H1 (cell line): ENCODE data around the gene LSM14B. TPM values are rescaled to one million over a fixed set of nuclear protein-coding genes. Genes with fewer than 3 reads are reported as not detected.

Experiments
- CTCF ChIA-PET: fragments of 300-600 bp; sonication (Branson Sonifier 250); formaldehyde crosslinking; loops from one replicate; lab custom pipeline; 2021; ENCODE audit not compliant: partially characterized antibody; lab: Charles Lee
- POLR2A ChIA-PET: fragments of 300-600 bp; sonication (Branson Sonifier 250); formaldehyde crosslinking; loops from one replicate; lab custom pipeline; 2021; ENCODE audit warnings: inconsistent platforms; ENCODE audit not compliant: partially characterized antibody; lab: Charles Lee
- DNase-seq, 2 experiments: peaks; one replicate each; pipeline versions ENCODE4 v3.0.0 to v3.0.0-alpha.2; 2010 to 2022; ENCODE audit warnings: low spot score in 2 of 2, low read depth in 1 of 2, mixed read lengths in 1 of 2
- FAIRE-seq: peaks from 2 replicates; lab custom pipeline; 2011; peaks lifted over from hg19 to GRCh38; lab: Jason Lieb, UNC
- H2AFZ ChIP-seq: 2 replicates; pipeline ENCODE4 v1.8.1; 2012; ENCODE audit warnings: low read length, inconsistent platforms
- H2AK5ac ChIP-seq: 2 replicates; pipeline ENCODE4 v1.6.1; 2013; ENCODE audit warnings: low read depth, low read length
- H2BK120ac ChIP-seq: replicated peaks from 2 replicates; pipeline ENCODE3; 2013; ENCODE audit warnings: low read depth, low read length, inconsistent platforms
- H2BK12ac ChIP-seq: 2 replicates; pipeline ENCODE4 v1.6.1; 2013; ENCODE audit warnings: low read depth, low read length
- H2BK15ac ChIP-seq: 2 replicates; pipeline ENCODE4 v1.6.1; 2013; ENCODE audit warnings: low read length
- H2BK20ac ChIP-seq: 2 replicates; pipeline ENCODE4 v1.6.1; 2013; ENCODE audit warnings: low read length
- H2BK5ac ChIP-seq: 2 replicates; pipeline ENCODE4 v1.6.1; 2013; ENCODE audit warnings: low read depth, low read length
- H3K14ac ChIP-seq: 2 replicates; pipeline ENCODE4 v1.6.1; 2013; ENCODE audit warnings: inconsistent platforms; ENCODE audit not compliant: insufficient read length
- H3K18ac ChIP-seq: 2 replicates; pipeline ENCODE4 v1.6.1; 2013; ENCODE audit warnings: low read length; ENCODE audit errors: extremely low read depth
- H3K23ac ChIP-seq: 2 replicates; pipeline ENCODE4 v1.6.1; 2013; ENCODE audit warnings: inconsistent platforms; ENCODE audit not compliant: insufficient read length
- H3K23me2 ChIP-seq: 2 replicates; pipeline ENCODE4 v1.6.1; 2013; ENCODE audit warnings: low read depth, low read length
- H3K27ac ChIP-seq: 2 replicates; pipeline ENCODE4 v1.6.1; 2011; ENCODE audit warnings: low read depth, low read length, inconsistent platforms
- H3K27me3 ChIP-seq, 4 experiments: replicated peaks in 1 of 4; 1 replicate in 1 of 4; 2 replicates in 3 of 4; pipeline versions ENCODE4 v1.6.1 to v1.8.1; 2011 to 2013; ENCODE audit warnings: low read length in 3 of 4, mild to moderate bottlenecking in 3 of 4, inconsistent platforms in 2 of 4, mixed read lengths in 2 of 4, moderate library complexity in 1 of 4; ENCODE audit not compliant: control insufficient read depth in 3 of 4, insufficient read depth in 3 of 4; ENCODE audit errors: extremely low read depth in 1 of 4
- H3K36me3 ChIP-seq, 4 experiments: 2 replicates each; pipeline versions ENCODE4 v1.6.1 to v1.8.1; 2011 to 2013; ENCODE audit warnings: mild to moderate bottlenecking in 4 of 4, low read length in 3 of 4, moderate library complexity in 2 of 4, control low read depth in 1 of 4, inconsistent platforms in 1 of 4; ENCODE audit not compliant: insufficient read depth in 4 of 4, control insufficient read depth in 2 of 4
- H3K4ac ChIP-seq: replicated peaks from 2 replicates; pipeline ENCODE3; 2013; ENCODE audit warnings: low read length, low read depth, mixed read lengths, inconsistent platforms; ENCODE audit not compliant: insufficient read length
- H3K4me1 ChIP-seq, 4 experiments: replicated peaks in 1 of 4; 1 replicate in 1 of 4; 2 replicates in 3 of 4; pipeline versions ENCODE4 v1.6.1 to v1.8.1; 2011 to 2013; ENCODE audit warnings: low read length in 3 of 4, inconsistent platforms in 2 of 4, mixed read lengths in 1 of 4; ENCODE audit not compliant: insufficient read depth in 4 of 4, control insufficient read depth in 3 of 4
- H3K4me2 ChIP-seq, 2 experiments: 2 replicates each; pipeline versions ENCODE4 v1.6.1 to v1.8.1; 2011 to 2013; ENCODE audit warnings: low read depth in 2 of 2, low read length in 2 of 2, control low read depth in 1 of 2, inconsistent platforms in 1 of 2, mild to moderate bottlenecking in 1 of 2; ENCODE audit not compliant: insufficient read depth in 1 of 2
- H3K4me3 ChIP-seq, 4 experiments: fragments of 200-600, 300-600 bp in 1 of 4; sonication (generic), shearing (Covaris generic), sonication (Bioruptor Twin) in 1 of 4; 2 replicates each; pipeline versions ENCODE4 v1.5.1 to v1.8.1; 2011 to 2016; ENCODE audit warnings: low read length in 4 of 4, low read depth in 3 of 4, control low read depth in 2 of 4, inconsistent platforms in 2 of 4, mild to moderate bottlenecking in 2 of 4, mixed read lengths in 1 of 4, moderate library complexity in 1 of 4; ENCODE audit not compliant: insufficient read depth in 2 of 4; ENCODE audit errors: extremely low read depth in 1 of 4
- H3K56ac ChIP-seq: replicated peaks from 2 replicates; pipeline ENCODE3; 2013; ENCODE audit warnings: low read depth, mild to moderate bottlenecking, mixed read lengths, low read length, inconsistent platforms; ENCODE audit not compliant: insufficient read length
- H3K79me1 ChIP-seq: 2 replicates; pipeline ENCODE4 v1.6.1; 2013; ENCODE audit warnings: low read depth, low read length, control low read depth
- H3K79me2 ChIP-seq, 2 experiments: 2 replicates each; pipeline versions ENCODE4 v1.6.1 to v1.8.1; 2012 to 2013; ENCODE audit warnings: low read length in 2 of 2, mild to moderate bottlenecking in 2 of 2, inconsistent platforms in 1 of 2; ENCODE audit not compliant: insufficient read depth in 2 of 2, control insufficient read depth in 1 of 2
- H3K9ac ChIP-seq, 4 experiments: replicated peaks in 1 of 4; 1 replicate in 1 of 4; 2 replicates in 3 of 4; pipeline versions ENCODE4 v1.6.1 to v1.8.1; 2011 to 2013; ENCODE audit warnings: low read depth in 3 of 4, low read length in 3 of 4, control low read depth in 2 of 4, mild to moderate bottlenecking in 2 of 4, moderate library complexity in 2 of 4, inconsistent platforms in 1 of 4; ENCODE audit errors: extremely low read depth in 1 of 4
- H3K9me3 ChIP-seq, 2 experiments: 2 replicates each; pipeline versions ENCODE4 v1.6.1 to v1.8.1; 2012 to 2013; ENCODE audit warnings: mild to moderate bottlenecking in 2 of 2, moderate library complexity in 2 of 2, control low read depth in 1 of 2, inconsistent platforms in 1 of 2, low read depth in 1 of 2, low read length in 1 of 2, mixed read lengths in 1 of 2; ENCODE audit not compliant: insufficient read depth in 2 of 2
- H4K20me1 ChIP-seq, 2 experiments: replicated peaks in 1 of 2; 2 replicates each; pipeline versions ENCODE3 to v1.8.1; 2011 to 2013; ENCODE audit warnings: inconsistent platforms in 2 of 2, low read length in 2 of 2, mild to moderate bottlenecking in 1 of 2; ENCODE audit not compliant: insufficient read depth in 2 of 2, control insufficient read depth in 1 of 2
- H4K5ac ChIP-seq: 2 replicates; pipeline ENCODE4 v1.6.1; 2013; ENCODE audit warnings: low read length, low read depth, mixed read lengths, inconsistent platforms; ENCODE audit not compliant: insufficient read length
- H4K8ac ChIP-seq: 2 replicates; pipeline ENCODE4 v1.8.0; 2013; ENCODE audit warnings: mild to moderate bottlenecking, moderate library complexity, low read length, inconsistent platforms; ENCODE audit not compliant: insufficient read depth; ENCODE audit errors: extremely low read depth
- H4K91ac ChIP-seq: replicated peaks from 2 replicates; pipeline ENCODE3; 2013; ENCODE audit warnings: low read length, mixed read lengths, inconsistent platforms; ENCODE audit not compliant: insufficient read length
- BACH1 ChIP-seq: IDR thresholded peaks from 2 replicates; pipeline ENCODE4 v1.6.1; 2012; ENCODE audit warnings: low read length, improper control_type of control experiment
- CTCF ChIP-seq, 3 experiments: IDR thresholded peaks; 1 replicate in 2 of 3; 2 replicates in 1 of 3; pipeline versions ENCODE4 v1.5.1 to v1.6.1; 2011; ENCODE audit warnings: low read length in 3 of 3, mild to moderate bottlenecking in 3 of 3, inconsistent platforms in 2 of 3, low read depth in 1 of 3, moderate library complexity in 1 of 3; ENCODE audit not compliant: insufficient read depth in 1 of 3; ENCODE audit errors: control extremely low read depth in 1 of 3
- YY1 ChIP-seq: IDR thresholded peaks from 2 replicates; pipeline ENCODE4 v1.6.1; 2011; ENCODE audit warnings: low read depth, mild to moderate bottlenecking, low read length
- WGBS, 2 experiments: shearing (Covaris generic) in 1 of 2; methylation state at CpG; one replicate each; pipeline versions ENCODE4 v1.1.6 to v1.1.7; 2013 to 2015; ENCODE audit warnings: low lambda C conversion rate in 2 of 2, mixed read lengths in 2 of 2, inconsistent platforms in 1 of 2, low coverage in 1 of 2, missing lambda C conversion rate in 1 of 2; ENCODE audit not compliant: insufficient replicate concordance in 2 of 2, insufficient coverage in 1 of 2, insufficient read length in 1 of 2; ENCODE audit errors: extremely low coverage in 1 of 2, missing lambda C conversion rate in 1 of 2; 5-methylcytosine and 5-hydroxymethylcytosine counted together
- polyA plus RNA-seq, 7 experiments: library from polyadenylated mRNA; depleted of rRNA in 3 of 7; stranded (reverse) in 5 of 7; unstranded in 2 of 7; fragments of >200 nt in 5 of 7; fragments of 200-250 nt in 2 of 7; gene quantifications; 1 replicate in 5 of 7; 2 replicates in 1 of 7; 4 replicates in 1 of 7; pipeline versions ENCODE4 v1.2.1 to v1.2.3, GENCODE V29; 2011 to 2013; ENCODE audit warnings: missing spikeins in 2 of 7, mixed read lengths in 2 of 7
- total RNA-seq: library from RNA; stranded (reverse); fragmentation: NEBNext Ultra II Directional; extraction: Animal tissue kit (Norgen Biotek cat#: 25700); gene quantifications from 2 replicates; pipeline ENCODE4 v1.2.1, GENCODE V29; 2021
- TF ChIP-seq, protein P1 (sequence below): IDR thresholded peaks from 2 replicates; pipeline ENCODE4 v1.6.1; 2012; ENCODE audit warnings: inconsistent platforms

Gene LSM14B
- total and polyA plus RNA-seq, 2 of the 8 experiments (the other 6 are each of a cell fraction or from before 2014, with no cell fraction given): 58.3 to 65.6 TPM

DNA sequence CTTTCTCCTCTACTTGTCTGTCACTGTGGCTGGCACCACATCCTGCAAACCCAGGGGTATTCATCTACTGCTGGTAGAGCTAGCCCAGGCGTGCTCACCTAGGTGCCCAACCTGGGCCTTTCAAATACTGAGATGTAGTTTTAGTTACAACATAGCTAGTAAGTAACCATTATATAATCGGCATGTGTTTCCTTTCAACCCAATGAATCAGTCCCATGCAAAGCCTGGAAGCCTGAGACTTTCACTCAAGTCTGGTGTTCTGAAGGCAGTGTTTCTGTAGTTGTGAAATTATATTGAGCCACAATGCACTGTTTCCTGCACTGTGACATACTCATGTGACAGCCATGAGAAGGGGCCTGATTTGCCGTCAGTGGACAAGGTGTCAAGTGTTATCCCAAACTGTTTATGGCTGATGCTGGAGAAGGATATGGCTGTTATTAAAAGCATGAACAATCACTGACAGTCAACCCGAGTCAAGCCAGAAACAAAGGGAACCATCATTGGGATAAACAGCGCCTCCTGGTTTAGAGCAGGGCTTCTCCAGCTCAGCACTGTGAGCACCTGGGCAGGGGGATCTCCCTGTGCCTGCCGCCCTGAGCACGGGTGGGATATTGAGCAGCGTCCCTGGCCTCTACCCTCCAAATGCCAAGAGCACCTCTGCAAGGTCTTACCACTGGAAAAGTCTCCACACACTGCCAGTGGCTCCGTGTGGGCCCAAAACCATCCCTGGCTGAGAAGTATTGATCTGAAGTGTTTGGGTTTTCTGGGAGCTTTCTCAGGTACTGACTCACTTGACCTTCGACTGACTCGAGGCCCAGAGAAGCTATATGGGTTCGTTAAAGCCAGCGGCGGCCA lies 19.3 kb downstream of the LSM14B start:
- Histone ChIP-seq H2BK120ac (no peak overlapping the region), H3K36me3 (peaks cover 26 to 47% (median 36%) of the 10 kb centered on the region in 4 experiments), H3K56ac (no peak overlapping the region), H3K27ac (no peak overlapping the region), H4K91ac (no peak overlapping the region), H3K9me3 (no peaks in the 10 kb centered on the region), H3K23me2 (peaks cover 3% of the 10 kb centered on the region; the same call in 1 of the 2 replicates), H4K8ac (peak overlapping the region; percentile 41; the same call in 1 of the 2 replicates), H4K5ac (no peak overlapping the region), H3K18ac (no peak overlapping the region), H3K79me2 (peaks cover 39 to 66% of the 10 kb centered on the region in 2 experiments), H4K20me1 (peaks cover 38 to 54% of the 10 kb centered on the region in 2 experiments), H3K4me1 (peaks cover 0 to 12% (median 4%) of the 10 kb centered on the region in 4 experiments; a peak in 5 of 7 replicates), H2BK15ac (no peak overlapping the region), H3K23ac (peak overlapping the region; percentile 77), H3K9ac (peak overlapping the region in 2 of 4 experiments; percentile 89 to 92; a peak in 5 of 7 replicates), H3K4me2 (peak overlapping the region; percentile 68 to 71), H3K14ac (no peak overlapping the region), H2BK12ac (no peak overlapping the region), H3K4me3 (peak overlapping the region; percentile 43 to 81 (median 65)), H2AK5ac (no peak overlapping the region), H2BK5ac (no peak overlapping the region), H2BK20ac (no peak overlapping the region), H3K79me1 (peaks cover 17% of the 10 kb centered on the region), H2AFZ (no peak overlapping the region), H3K27me3 (no peaks in the 10 kb centered on the region), H3K4ac (no peak overlapping the region)
- no peak for FAIRE-seq
- WGBS, 2 experiments: 34% methylated on average over 14 of the region's 14 CpGs; no CpG with 5 or more reads in 1 of the 2 experiments
- ChIA-PET POLR2A (interaction anchor here (0.8 to 5.6 kb wide), 15 partner anchors 9 to 135 kb away, joined by 3 to 62 read pairs (median 5); partner anchors contain the start of genes LSM14B and MTG2), CTCF (interaction anchor here (0.6 to 2.1 kb wide), 17 partner anchors 12 to 391 kb away, joined by 3 to 11 read pairs (median 3); partner anchors contain the start of gene ADRM1)
- no peak for DNase-seq
- peak; percentile 33 to 51 (median 40) for TF ChIP-seq CTCF (IDR thresholded peaks at IDR 0.05; ENCODE audit: control extremely low read depth in 1 of 3, insufficient read depth in 1 of 3, low read depth in 1 of 3, low read length in 3 of 3)
- TF ChIP-seq BACH1: peak; percentile 42; the same call in 1 of the 2 replicates
- TF ChIP-seq, protein P1, sequence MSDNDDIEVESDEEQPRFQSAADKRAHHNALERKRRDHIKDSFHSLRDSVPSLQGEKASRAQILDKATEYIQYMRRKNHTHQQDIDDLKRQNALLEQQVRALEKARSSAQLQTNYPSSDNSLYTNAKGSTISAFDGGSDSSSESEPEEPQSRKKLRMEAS: 0 out of 2 replicates have a peak, but pooled peaks have one; percentile 6
- no peak for TF ChIP-seq YY1
